ENCODE results near the gene PCDH15.

- TF ChIP-seq CTCF (conservative IDR thresholded peaks at IDR 0.05; ENCODE audit: low read depth, low read length) (no peak), RCOR1 (IDR thresholded peaks at IDR 0.05; ENCODE audit: insufficient replicate concordance, low read length) (no peak), RFX5 (IDR thresholded peaks at IDR 0.05; ENCODE audit: low read depth, low read length) (no peak)
Observed at GRCh38 chr10:53808677-53809372, 992.2 kb downstream of the PCDH15 start.

All from IMR-90 (cell line).